HG03442 (cell line): ENCODE data around the gene PCBP1.
"Not testable (repeated sequence)": the region's sequence is repeated elsewhere in the genome, so short reads cannot be mapped to it uniquely, and the experiment has no call there.

Experiments used
- ATAC-seq: cut with Tn5 transposase; IDR thresholded peaks from one replicate; pipeline ENCODE4 v1.9.1; 2021; ENCODE audit warnings: mild to moderate bottlenecking, moderate library complexity; ENCODE audit not compliant: unreplicated experiment

PCBP1 gene

DNA sequence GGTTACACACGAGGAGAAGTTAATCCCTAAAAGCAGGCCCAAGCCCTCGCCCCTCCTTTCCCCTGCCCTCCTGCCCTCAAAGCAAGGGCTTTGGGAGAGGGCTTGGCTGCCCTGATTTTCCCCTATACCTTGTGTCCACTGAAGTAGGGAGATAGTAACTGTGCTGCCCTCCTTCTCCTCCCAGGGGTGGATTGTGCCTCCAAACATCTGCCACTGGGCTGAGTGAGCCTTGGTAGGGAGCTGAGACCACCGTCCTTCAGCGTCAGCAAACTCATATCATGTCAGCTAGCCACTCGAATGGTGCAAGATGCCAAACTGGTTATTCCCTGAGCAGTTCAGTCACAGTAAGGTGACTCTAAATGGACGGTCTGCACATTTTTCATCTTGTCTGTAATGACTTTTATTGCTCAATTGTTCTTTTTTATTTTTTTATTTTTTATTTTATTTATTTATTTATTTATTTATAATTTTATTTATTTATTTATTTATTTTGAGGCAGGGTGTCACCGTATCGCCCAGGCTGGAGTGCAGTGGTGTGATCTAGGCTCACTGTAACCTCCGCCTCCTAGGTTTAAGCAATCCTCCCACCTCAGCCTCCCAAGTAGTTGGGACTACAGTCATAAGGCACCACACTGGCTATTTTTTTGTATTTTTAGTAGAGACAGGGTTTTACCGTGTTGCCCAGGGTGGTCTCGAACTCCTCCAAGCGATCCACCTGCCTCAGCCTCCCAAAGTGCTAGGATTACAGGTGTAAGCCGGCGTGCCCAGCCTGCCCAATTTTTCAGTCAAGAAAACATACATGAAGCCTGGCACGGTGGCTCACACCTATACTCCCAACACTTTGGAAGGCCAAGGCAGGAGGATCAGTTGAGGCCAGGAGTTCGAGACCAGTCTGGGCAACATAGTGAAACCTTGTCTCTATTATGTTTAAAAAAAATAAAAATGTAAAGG is 8.7 kb downstream of the PCBP1 start:
- no peak for ATAC-seq

DNA sequence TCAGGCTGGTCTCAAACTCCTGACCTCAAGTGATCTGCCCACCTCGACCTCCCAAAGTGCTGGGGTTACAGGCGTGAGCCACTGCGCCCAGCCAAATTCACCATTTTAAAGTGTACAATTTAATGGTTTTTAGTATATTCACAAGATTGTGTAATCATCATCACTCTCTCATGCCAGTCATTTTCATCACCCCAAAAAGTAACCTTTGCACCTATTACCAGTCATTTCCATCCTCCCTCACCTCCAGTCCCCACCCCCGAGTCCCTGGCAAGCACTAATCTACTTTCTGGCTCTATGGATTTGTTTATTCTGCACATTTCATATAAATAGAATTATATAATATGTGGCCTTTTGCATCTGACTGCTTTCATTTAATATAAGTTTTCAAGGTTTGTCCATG is 10.8 kb downstream of the PCBP1 start:
- no peak for ATAC-seq

DNA sequence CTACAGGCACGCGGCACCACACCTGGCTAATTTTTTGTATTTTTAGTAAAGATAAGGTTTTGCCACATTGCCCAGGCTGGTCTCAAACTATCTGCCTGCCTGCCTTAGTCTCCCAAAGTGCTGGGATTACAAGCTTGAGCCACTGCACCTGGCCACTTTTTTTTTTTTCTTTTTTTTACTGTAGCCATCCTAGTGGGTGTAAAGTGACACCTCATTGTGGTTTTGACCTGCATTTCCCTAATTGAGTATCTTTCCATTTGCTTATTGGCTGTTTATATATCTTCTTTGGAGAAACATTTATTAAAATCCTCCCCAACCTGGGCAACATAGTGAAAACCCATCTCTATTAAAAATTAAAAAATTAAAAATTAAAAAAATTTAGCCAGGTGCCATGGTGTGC is 12.0 kb downstream of the PCBP1 start:
- ATAC-seq = no peak

DNA sequence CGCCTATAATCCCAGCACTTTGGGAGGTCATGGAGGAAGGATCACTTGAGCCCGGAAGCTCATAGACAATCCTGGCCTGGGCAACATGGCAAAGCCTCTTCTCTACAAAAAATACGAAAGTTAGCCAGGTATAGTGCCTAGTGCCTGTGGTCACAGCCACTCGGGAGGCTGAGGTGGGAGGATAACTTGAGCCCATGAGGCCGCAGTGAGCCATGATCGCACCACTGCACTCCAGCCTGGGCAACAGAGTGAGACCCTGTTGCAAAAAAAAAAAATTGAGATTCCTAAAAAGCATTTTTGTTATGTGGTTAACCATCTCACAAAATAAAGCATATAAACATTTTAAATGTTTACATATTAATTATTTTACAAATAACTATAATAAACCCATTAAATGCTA is 13.9 kb downstream of the PCBP1 start:
- ATAC-seq = no peak

DNA sequence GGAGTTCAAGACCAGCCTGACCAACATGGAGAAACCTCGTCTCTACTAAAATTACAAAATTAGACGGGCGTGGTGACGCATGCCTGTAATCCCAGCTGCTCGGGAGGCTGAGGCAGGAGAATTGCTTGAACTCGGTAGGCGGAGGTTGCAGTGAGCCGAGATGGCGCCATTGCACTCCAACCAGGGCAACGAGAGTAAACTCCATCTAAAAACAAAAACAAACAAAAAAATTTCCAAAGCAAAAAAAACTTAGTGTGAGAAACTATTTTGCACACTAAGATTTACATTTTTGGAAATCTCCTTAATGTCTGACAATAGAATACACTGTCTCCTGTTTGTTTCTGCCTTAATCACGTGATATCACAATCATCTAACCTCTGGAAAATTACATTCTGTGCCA is 14.4 kb downstream of the PCBP1 start:
- not testable (repeated sequence) for ATAC-seq

DNA sequence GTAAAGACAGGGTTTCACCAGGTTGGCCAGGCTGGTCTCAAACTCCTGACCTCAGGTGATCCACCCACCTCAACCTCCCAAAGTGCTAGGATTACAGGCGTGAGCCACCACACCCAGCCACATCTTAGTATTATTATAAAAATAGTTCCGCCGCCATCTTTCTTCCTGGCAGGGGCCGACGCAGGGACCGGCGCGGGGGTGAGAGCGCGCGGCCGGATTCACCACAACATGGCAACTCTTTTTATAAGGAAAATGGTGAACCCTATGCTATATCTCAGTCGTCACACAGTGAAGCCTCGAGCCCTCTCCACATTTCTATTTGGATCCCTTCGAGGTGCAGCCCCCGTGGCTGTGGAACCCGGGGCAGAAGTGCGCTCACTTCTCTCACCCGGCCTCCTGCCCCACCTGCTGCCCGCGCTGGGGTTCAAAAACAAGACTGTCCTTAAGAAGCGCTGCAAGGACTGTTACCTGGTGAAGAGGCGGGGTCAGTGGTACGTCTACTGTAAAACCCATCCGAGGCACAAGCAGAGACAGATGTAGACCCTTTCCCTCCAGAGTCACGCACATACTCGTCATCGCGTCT is 15.1 kb downstream of the PCBP1 start:
- not testable (repeated sequence) for ATAC-seq

DNA sequence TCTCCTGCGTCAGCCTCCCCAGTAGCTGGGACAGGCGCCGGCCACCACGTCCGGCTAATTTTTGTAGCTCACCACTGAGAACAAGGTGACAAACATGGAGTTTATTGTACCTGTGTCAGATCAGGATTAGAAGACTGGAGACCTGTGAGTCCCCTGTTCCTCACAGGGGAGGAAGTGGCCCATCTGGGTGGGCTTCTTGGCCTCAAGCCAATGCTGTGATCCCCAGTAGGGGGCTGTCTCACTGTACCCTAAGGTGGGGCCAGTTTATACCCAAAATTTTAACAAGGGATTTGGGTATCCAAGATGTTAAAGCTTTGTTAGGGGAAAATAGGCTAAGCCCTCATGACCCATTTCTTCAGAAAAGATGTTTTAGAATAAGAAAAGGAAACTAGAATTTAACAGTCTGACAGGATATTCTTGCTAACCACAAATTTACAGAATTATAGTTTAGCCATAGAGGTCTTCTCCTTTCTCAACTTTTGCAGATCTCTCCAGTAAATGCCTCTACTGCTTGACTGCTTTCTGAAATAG is 16.3 kb downstream of the PCBP1 start:
- ATAC-seq = no peak

DNA sequence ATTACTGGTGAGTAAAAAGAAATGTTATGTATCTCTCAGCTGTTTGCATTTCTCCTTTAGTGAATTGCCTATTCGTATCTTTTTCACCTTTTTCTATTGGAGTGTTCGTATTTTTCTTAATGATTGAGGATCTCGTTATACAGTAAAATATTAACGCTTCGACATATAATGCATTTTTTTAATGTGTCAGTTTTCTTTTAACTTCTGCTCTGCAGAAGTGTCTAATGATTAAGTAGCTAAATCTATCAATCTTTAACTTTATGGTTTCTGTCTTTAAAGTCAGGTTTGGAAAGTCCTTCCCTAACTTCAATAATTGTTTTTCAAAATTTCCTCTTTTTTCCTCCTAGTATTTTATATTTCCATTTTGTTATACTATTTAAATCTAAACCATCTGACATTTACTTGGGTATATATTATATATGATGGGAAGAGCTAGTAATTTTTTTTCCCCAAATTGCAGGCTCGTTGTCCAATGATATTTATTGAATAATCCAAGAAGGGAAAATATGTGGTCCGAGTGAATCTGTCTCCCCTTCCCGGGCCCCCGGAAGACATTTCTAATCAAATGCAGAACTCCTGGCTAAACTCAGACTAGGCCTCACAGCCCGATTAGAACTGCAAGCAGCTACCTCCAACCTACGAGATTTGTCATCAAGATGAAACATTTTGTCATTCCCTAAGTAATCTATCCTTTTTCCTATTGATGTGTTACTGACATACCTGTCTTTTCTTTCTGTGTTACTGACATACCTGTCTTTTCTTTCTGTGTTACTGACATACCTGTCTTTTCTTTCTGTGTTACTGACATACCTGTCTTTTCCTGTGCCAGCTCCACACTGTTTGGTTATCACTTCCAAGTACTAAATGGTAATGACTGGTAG is 17.2 kb downstream of the PCBP1 start:
- ATAC-seq = no peak

DNA sequence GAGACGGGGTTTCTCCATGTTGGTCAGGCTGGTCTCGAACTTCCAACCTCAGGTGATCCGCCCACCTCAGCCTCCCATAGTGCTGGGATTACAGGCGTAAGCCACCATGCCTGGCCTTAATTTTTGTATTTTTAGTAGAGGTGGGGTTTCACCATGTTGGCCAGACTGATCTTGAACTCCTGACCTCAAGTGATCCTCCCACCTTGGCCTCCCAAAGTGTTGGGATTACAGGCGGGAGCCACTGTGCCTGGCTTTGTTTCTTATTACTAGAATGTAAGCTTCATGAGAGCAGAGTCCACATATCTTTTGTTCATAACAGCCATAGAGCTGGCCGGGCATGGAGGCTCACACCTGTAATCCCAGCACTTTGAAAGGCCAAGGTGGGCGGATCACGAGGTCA is 18.9 kb downstream of the PCBP1 start:
- not testable (repeated sequence) for ATAC-seq

DNA sequence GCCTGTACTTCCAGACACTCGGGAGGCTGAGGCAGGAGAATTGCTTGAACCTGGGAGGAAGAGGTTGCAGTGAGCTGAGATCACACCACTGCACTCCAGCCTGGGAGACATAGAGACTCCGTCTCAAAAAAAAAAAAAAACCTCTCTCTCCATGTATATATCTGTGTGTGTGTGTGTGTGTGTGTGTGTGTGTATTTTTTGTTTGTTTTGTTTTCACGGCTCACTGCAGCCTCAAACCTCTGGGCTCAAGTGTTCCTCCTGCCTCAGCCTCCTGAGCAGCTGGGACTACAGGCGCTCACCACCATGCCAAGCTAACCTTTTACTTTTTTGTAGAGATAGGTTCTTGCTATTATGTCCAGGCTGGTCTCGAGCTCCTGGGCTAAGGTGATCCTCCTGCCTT is 23.1 kb downstream of the PCBP1 start:
- ATAC-seq = not testable (repeated sequence)

DNA sequence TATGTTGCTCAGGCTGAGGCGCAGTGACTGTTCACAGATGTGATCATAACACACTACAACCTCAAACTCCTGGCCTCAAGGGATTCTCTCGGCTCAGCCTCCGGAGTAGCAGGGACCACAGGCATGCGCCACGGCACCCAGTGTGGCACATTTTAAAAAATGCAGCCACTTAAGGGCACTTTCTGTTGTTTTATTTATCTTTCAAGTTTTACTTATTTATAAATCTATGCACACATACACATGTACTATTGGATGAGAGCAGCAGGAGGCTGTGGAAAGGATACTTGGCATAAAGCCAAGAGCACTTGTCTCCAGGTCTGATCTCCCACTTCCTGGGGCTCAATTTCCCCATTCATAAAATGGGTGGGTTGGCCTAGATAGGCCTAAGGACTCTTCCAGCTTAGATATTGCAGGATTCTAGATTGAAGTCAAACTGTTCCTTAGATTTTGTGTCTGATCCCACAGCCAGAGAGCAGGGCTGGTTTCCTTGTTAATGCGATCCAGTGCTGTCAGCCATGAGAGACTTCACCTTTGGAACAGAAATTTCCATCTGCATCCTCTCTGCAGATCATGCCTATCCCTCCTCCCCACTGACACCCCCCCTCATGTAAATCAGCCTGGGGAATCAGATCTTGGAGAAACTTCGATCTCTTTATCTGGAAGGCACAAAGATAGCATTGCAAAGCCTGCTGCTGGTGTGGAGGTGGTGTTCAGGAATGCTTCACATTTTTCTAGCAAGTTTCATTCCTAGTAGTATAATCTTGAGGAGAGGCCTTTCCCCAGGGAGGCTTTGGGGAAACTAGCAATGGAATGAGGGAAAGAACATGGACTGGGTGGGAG is 24.7 kb downstream of the PCBP1 start:
- ATAC-seq = no peak

DNA sequence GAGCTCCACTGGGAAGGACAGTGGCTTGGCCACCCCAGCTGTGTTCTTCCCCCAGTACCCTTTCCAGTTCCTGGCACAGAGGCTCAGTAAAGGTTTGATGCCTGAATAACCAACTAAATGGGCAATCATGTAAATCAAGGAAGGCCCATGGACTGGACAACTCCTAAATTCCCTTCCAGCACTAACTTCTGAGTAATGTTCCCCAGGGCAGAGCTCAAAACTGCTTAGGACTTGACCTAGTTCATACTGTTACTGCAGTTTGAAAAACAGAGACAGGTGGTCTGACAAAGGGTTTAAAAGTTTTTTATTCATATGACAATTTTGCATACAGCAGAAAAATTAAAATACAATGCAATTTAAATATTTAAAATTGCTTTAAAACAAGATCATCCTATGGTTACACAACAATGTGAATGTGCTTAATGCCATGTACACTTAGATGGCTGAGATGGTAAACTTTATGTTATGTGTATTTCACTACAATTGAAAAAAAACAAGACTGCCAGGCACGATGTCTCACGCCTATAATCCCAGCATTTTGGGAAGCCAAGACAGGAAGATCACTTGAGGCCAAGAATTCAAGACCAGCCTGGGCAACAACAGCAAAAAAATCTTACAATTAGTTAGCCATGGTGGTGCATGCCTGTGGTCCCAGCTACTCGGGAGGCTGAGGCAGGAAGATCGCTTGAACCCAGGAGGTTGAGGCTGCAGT is 26.2 kb downstream of the PCBP1 start:
- no peak for ATAC-seq

DNA sequence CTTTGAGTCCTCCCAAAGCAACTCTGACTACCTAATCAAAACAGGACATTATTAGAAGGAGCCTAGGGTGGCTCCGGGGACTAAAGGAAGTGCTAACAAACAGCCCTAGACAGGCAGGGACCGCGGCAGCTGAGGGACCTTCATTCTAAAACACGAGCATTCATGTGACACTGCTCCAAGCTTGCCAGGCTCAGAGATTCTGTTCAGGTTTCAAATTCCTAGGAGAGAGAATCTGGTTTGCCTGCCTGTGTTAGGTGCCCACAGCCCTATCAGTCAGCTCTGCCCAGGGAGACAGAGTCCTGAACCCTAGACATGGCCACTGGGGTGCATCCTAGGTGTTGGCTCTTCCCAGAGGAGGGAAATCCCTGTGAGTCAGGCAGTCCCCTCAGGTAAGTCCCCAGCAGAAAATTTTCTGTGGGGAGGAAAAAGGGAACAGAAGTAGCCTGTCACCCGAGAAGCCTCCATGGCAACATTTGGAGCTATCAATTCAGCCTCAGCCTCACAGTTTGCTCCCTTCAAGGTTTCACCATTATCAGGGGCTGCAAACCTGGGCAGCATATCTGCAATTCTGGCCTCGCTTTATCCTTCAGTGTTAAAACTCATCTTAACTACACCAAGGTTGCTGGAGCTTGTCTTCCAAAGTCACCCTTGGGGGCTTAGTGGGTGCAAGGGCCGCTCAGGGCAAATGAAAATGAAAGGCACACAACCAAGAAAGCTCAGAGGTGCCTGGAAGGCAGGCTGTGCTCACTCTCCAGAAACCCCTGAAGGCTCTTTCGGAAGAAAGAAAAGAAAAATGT is 28.6 kb downstream of the PCBP1 start:
- ATAC-seq = peak; percentile 46

DNA sequence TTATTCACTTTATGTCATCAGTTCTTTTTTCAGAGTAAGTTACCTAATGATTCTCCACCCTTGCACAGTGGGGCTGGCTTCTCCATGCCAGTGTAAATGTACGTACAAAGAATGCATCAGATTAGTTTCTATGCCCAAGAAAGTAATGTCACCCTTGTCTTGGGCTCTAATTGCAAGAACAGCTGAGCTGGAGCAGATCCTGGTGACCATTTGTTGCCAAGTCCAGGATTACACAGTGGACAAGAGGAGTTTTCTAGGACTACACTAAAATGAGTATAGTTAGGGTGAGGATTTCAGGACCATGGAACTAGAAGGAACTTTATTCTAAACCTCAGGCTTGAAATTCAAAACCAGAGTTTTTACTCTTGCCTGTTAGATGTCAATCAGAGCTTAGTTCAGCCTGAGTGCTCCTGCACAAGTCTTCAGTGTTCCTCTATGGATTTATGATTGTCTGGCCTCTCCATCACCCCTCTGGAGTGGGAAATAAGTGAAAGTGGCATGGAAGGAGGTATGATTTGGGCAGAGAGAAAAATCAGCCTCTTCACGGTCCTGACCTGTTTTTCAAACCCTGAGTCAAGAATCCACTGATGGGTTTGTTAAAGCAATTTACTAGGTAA is 29.8 kb downstream of the PCBP1 start:
- no peak for ATAC-seq

DNA sequence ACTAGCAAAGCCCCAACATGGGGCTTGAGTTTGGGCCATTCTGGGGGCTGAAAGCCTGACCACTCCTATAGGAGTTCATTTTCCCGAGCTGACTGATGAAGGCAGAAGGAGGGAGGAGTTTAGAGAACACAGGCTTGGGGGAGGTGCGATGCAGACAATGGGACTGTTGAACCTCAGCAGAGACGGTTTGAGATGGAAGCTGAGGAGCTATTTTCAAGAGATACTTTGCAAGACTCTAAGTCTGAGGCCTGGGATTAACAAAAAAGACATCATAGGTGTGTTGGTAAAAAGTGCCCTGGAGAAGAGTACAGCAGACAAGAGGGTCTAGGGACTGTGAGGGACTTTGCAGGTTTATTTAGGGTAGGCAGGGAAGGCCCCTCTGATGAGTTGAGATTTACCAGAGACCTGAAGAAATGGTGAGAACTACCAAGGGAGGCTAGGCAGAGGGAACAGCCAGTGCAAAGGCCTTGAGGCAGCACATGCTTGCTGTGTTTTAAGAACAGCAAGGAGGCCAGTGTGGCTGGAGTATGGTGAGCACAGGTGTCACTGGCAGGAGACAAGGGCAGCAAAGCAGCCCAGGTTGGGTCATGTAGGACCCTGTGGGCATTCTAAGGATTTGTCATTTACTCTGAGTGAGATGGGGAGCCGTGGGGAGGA is 31.6 kb downstream of the PCBP1 start:
- ATAC-seq = no peak

DNA sequence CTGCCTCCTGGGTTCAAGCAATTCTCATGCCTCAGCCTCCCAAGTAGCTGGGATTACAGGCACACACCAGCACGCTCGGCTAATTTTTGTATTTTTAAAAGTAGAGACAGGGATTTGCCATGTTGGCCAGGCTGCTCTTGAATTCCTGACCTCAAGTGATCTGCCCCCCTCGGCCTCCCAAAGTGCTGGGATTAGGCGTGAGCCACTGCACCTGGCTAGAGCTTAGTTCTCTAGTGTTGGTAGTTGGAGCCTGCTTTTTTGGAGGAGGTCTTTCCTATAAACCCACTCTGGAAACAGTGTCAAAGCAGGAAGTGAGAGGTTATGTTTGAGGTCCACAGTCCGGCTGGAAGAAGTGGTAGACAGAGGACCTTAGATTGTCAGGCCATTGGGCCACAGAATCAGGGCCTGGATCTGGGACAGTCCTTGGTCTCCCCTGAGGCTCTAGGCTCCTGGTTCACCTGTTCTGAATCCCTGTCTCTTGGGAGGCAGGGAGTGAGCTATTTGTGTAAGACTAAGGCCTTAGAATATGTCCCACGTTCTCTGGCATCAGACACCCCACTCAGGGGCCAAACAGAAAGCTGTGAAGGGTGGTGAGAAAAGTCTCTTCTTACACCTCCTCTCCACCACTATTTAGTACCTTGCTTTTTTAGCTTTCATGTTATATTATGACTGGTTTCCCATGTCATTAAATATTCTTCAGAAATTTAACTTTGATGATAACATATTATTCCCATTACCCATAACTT is 34.5 kb downstream of the PCBP1 start:
- ATAC-seq = no peak

DNA sequence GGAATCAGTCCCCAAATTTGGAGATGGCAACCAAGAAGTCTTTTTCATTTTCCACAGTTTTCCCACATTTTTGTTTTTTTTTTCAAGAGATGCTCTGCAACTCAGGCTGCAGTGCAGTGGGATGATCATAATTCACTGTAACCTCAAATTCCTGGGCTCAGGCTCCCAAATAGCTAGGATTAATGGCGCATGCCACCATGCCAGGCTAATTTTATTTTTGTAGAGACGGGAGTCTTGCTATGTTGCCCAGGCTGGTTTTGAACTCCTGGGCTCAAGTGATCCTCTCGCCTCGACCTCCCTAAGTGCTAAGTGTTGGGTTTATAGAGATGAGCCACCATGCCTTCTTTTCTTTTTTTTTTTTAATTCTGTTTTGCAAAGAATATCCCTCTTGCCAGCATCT is 35.2 kb downstream of the PCBP1 start:
- no peak for ATAC-seq
